GM12878 (cell line): Measurements from ENCODE around the gene GZMA. TPM values are rescaled to one million over a fixed set of nuclear protein-coding genes. Genes with fewer than 3 reads are reported as not detected.

Experiments used
- ATAC-seq: fragments of 200-7000 bp; cut with Tn5 transposase; 3 replicates; pipeline ENCODE4 v1.9.1; 2020; ENCODE audit warnings: mild to moderate bottlenecking, moderate library complexity
- BruUV-seq: library from RNA; stranded (reverse); fragments of 400-500 nt; replicated peaks from 2 replicates; lab custom pipeline; 2021; lab: Mats Ljungman, UMichigan
- CTCF ChIA-PET: fragments of 300-600 bp; sonication (Branson Sonifier 250); formaldehyde crosslinking; extraction: SDS; loops from one replicate; lab custom pipeline; 2021; ENCODE audit warnings: inconsistent platforms; lab: Yijun Ruan, JAX
- POLR2A ChIA-PET: fragments of 350-600 bp; formaldehyde crosslinking; extraction: SDS; loops from one replicate; lab custom pipeline; 2021; ENCODE audit warnings: inconsistent platforms; lab: Charles Lee
- RAD21 ChIA-PET: fragments of 300-600 bp; sonication (Branson Sonifier 250); formaldehyde crosslinking; loops from one replicate; lab custom pipeline; 2023; ENCODE audit warnings: antibody characterized with exemption; ENCODE audit not compliant: unreplicated experiment; lab: Charles Lee
- SMC1A ChIA-PET: fragments of 300-600 bp; sonication (Branson Sonifier 250); formaldehyde crosslinking; loops from one replicate; lab custom pipeline; 2023; ENCODE audit not compliant: unreplicated experiment, uncharacterized antibody; lab: Charles Lee
- DNase-seq: peaks from one replicate; pipeline ENCODE4 v3.0.0-alpha.2; 2011; ENCODE audit warnings: low read depth, low spot score
- FAIRE-seq: peaks from 3 replicates; lab custom pipeline; 2011; peaks lifted over from hg19 to GRCh38; lab: Jason Lieb, UNC
- H2AFZ ChIP-seq: 2 replicates; pipeline ENCODE4 v1.6.0; 2011; ENCODE audit warnings: low read depth, low read length, control low read depth; ENCODE audit not compliant: control insufficient read depth
- H3K27ac ChIP-seq: 2 replicates; pipeline ENCODE4 v1.5.1; 2011; ENCODE audit warnings: control low read depth; ENCODE audit not compliant: control insufficient read depth, insufficient read depth
- H3K27me3 ChIP-seq, 2 experiments: replicated peaks in 1 of 2; 2 replicates each; pipeline versions ENCODE4 v1.6.0 to v1.6.1; 2011; ENCODE audit warnings: low read length in 1 of 2; ENCODE audit not compliant: control insufficient read depth in 2 of 2, insufficient read depth in 2 of 2
- H3K36me3 ChIP-seq, 2 experiments: 2 replicates each; pipeline ENCODE4 v1.5.1; 2011; ENCODE audit warnings: low read length in 1 of 2; ENCODE audit not compliant: control insufficient read depth in 2 of 2, insufficient read depth in 2 of 2
- H3K4me1 ChIP-seq: 2 replicates; pipeline ENCODE4 v1.6.1; 2011; ENCODE audit warnings: mild to moderate bottlenecking, low read length, moderate library complexity, mixed read lengths; ENCODE audit not compliant: control insufficient read depth, insufficient read depth
- H3K4me2 ChIP-seq: 2 replicates; pipeline ENCODE4 v1.6.0; 2011; ENCODE audit warnings: control low read depth; ENCODE audit not compliant: control insufficient read depth, insufficient read depth
- H3K4me3 ChIP-seq: fragments of 200-600 bp; sonication (generic); 2 replicates; pipeline ENCODE4 v1.5.1; 2016
- H3K79me2 ChIP-seq: 2 replicates; pipeline ENCODE4 v1.6.0; 2011; ENCODE audit warnings: low read length; ENCODE audit not compliant: control insufficient read depth, insufficient read depth
- H3K9ac ChIP-seq: 2 replicates; pipeline ENCODE4 v1.8.0; 2011; ENCODE audit warnings: low read length, control low read depth, mixed read lengths; ENCODE audit not compliant: control insufficient read depth, insufficient read depth
- H3K9me3 ChIP-seq: replicated peaks from 3 replicates; pipeline ENCODE4 v1.5.1; 2011; ENCODE audit warnings: mild to moderate bottlenecking, low read length; ENCODE audit not compliant: control insufficient read depth, insufficient read depth
- H4K20me1 ChIP-seq: 2 replicates; pipeline ENCODE4 v1.6.0; 2011; ENCODE audit not compliant: control insufficient read depth, insufficient read depth
- BCL11A ChIP-seq: IDR thresholded peaks from 2 replicates; pipeline ENCODE4 v1.6.1; 2011; ENCODE audit warnings: low read depth, low read length
- CBFB ChIP-seq: IDR thresholded peaks from 2 replicates; pipeline ENCODE4 v1.6.1; 2016; ENCODE audit warnings: antibody characterized with exemption, low read depth
- CEBPZ ChIP-seq: fragments of 150-350 bp; IDR thresholded peaks from 2 replicates; pipeline ENCODE4 v1.6.1; 2016; ENCODE audit warnings: low read depth, low read length
- CHD2 ChIP-seq: IDR thresholded peaks from 2 replicates; pipeline ENCODE4 v1.6.1; 2011; ENCODE audit warnings: low read depth, low read length, improper control_type of control experiment, borderline replicate concordance
- CHD4 ChIP-seq: fragments of 200-600 bp; sonication (generic); IDR thresholded peaks from 2 replicates; pipeline ENCODE4 v1.6.1; 2016; ENCODE audit warnings: mild to moderate bottlenecking
- CREB1 ChIP-seq: IDR thresholded peaks from 2 replicates; pipeline ENCODE4 v1.6.1; 2012; ENCODE audit warnings: low read depth, mild to moderate bottlenecking, inconsistent platforms
- EZH2 ChIP-seq: IDR thresholded peaks from 2 replicates; pipeline ENCODE4 v1.6.1; 2012; ENCODE audit warnings: low read depth, mild to moderate bottlenecking, control low read depth, inconsistent platforms, low read length, borderline replicate concordance; ENCODE audit not compliant: control insufficient read depth
- HCFC1 ChIP-seq: fragments of 150-350 bp; IDR thresholded peaks from 2 replicates; pipeline ENCODE4 v1.6.1; 2014; ENCODE audit warnings: low read length
- HDGF ChIP-seq: fragments of 450-650 bp; IDR thresholded peaks from 2 replicates; pipeline ENCODE4 v1.6.1; 2016; ENCODE audit warnings: antibody characterized with exemption
- IKZF2 ChIP-seq, 2 experiments: fragments of 450-650 bp; IDR thresholded peaks; 2 replicates each; pipeline ENCODE4 v1.6.1; 2017; ENCODE audit warnings: mild to moderate bottlenecking in 2 of 2, moderate library complexity in 2 of 2
- MTA3 ChIP-seq: IDR thresholded peaks from 2 replicates; pipeline ENCODE4 v1.6.1; 2012; ENCODE audit warnings: low read length, inconsistent platforms, borderline replicate concordance
- NFXL1 ChIP-seq: fragments of 450-650 bp; IDR thresholded peaks from 2 replicates; pipeline ENCODE4 v1.6.1; 2017; ENCODE audit warnings: antibody characterized with exemption, mild to moderate bottlenecking, borderline replicate concordance
- POLR2A ChIP-seq: IDR thresholded peaks from 2 replicates; pipeline ENCODE4 v1.6.1; 2011; ENCODE audit warnings: low read depth, mild to moderate bottlenecking, low read length
- POLR2AphosphoS2 ChIP-seq: IDR thresholded peaks from 2 replicates; pipeline ENCODE4 v1.6.1; 2011; ENCODE audit warnings: low read depth, mild to moderate bottlenecking, low read length, improper control_type of control experiment, moderate library complexity
- RFX5 ChIP-seq: IDR thresholded peaks from 2 replicates; pipeline ENCODE4 v1.6.1; 2011; ENCODE audit warnings: low read depth, low read length, improper control_type of control experiment
- SREBF2 ChIP-seq: IDR thresholded peaks from 2 replicates; pipeline ENCODE4 v1.6.1; 2012; ENCODE audit warnings: mild to moderate bottlenecking, low read length
- YBX1 ChIP-seq: fragments of 450-650 bp; IDR thresholded peaks from 2 replicates; pipeline ENCODE4 v1.6.1; 2016; ENCODE audit warnings: antibody characterized with exemption
- WGBS: methylation state at CpG from one replicate; pipeline ENCODE4 v1.1.6; 2016; ENCODE audit warnings: low lambda C conversion rate; ENCODE audit not compliant: insufficient replicate concordance, insufficient coverage; ENCODE audit errors: missing lambda C conversion rate; 5-methylcytosine and 5-hydroxymethylcytosine counted together
- in situ Hi-C: fragments of 300-500 bp; cut with MboI; formaldehyde crosslinking; loops from 9 replicates; pipeline ENCODE4 v1.14.3; 2018; ENCODE audit warnings: mixed read lengths
- intact Hi-C: fragments of 100-400 bp; cut with micrococcal nuclease; formaldehyde crosslinking; loops from one replicate; pipeline ENCODE4 v1.14.2; 2022; ENCODE audit not compliant: unreplicated experiment
- polyA plus RNA-seq, 11 experiments: library from polyadenylated mRNA; depleted of rRNA in 4 of 11; unstranded in 6 of 11; stranded (reverse) in 5 of 11; fragments of >200 nt; fragmentation: Nextera tagmentation in 4 of 11; fragmentation: Illumina TruSeq in 1 of 11; extraction: Ambion mirVana in 4 of 11; extraction: Trizol in 1 of 11; gene quantifications; 1 replicate in 1 of 11; 2 replicates in 10 of 11; pipeline versions ENCODE4 v1.2.1 to v1.2.3, GENCODE V29; 2011 to 2016; ENCODE audit warnings: inconsistent platforms in 2 of 11, missing spikeins in 2 of 11, low read depth in 1 of 11
- total RNA-seq, 4 experiments: library from RNA; depleted of rRNA in 3 of 4; stranded (reverse); fragments of >200 nt in 3 of 4; fragmentation: Illumina TruSeq in 1 of 4; extraction: Trizol in 1 of 4; gene quantifications; 2 replicates each; pipeline versions ENCODE4 v1.2.1 to v1.2.3, GENCODE V29; 2013 to 2021
- TF ChIP-seq, protein P1 (sequence below): IDR thresholded peaks from 2 replicates; pipeline ENCODE4 v1.6.1; 2012; ENCODE audit warnings: low read depth, low read length, improper control_type of control experiment

The GZMA gene
- total and polyA plus RNA-seq, 10 of the 15 experiments (the other 5 are each of a cell fraction or from before 2014, with no cell fraction given): 0.18 TPM; not detected in 9

DNA sequence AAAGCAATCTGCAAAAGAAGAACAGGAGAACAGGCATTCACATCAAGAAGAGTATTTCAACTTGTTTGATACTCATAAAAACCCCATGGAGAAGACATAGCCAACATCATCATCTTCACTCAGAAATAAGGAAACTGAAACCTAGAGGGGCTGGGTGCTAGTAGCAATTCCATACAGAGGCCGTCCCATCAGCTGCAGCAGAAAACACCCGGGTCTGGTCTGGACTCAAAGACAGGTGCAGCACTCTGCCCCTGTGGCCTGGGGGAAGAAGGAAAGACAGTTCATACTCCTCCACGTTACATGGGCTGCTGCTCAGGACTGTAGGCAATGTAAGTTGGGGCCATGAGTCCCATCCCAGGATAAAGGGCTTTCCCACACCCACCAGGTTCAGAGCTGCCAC lies 11.6 kb downstream of the GZMA start:
- in situ Hi-C loops: no loop called here
- 15% methylated on average over 3 of the region's 3 CpGs for WGBS
- Histone ChIP-seq H3K9ac (no peak overlapping the region), H3K79me2 (no peaks in the 10 kb centered on the region), H3K27me3 (no peaks in the 10 kb centered on the region; a peak in 1 of 4 replicates), H4K20me1 (no peaks in the 10 kb centered on the region), H3K9me3 (no peaks in the 10 kb centered on the region), H3K36me3 (no peaks in the 10 kb centered on the region), H3K4me3 (no peak overlapping the region), H3K27ac (no peak overlapping the region), H3K4me2 (no peak overlapping the region), H3K4me1 (no peaks in the 10 kb centered on the region), H2AFZ (no peak overlapping the region)
- ATAC-seq (no peak), DNase-seq (no peak), FAIRE-seq (no peak)
- intact Hi-C loops: no loop called here
- ChIA-PET CTCF (no interaction called here), SMC1A (no interaction called here), RAD21 (no interaction called here), POLR2A (no interaction called here)
- TF ChIP-seq, protein P1, sequence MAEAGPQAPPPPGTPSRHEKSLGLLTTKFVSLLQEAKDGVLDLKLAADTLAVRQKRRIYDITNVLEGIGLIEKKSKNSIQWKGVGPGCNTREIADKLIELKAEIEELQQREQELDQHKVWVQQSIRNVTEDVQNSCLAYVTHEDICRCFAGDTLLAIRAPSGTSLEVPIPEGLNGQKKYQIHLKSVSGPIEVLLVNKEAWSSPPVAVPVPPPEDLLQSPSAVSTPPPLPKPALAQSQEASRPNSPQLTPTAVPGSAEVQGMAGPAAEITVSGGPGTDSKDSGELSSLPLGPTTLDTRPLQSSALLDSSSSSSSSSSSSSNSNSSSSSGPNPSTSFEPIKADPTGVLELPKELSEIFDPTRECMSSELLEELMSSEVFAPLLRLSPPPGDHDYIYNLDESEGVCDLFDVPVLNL: no peak
- no peak for TF ChIP-seq CHD2
- no TSS peak for BruUV-seq

DNA sequence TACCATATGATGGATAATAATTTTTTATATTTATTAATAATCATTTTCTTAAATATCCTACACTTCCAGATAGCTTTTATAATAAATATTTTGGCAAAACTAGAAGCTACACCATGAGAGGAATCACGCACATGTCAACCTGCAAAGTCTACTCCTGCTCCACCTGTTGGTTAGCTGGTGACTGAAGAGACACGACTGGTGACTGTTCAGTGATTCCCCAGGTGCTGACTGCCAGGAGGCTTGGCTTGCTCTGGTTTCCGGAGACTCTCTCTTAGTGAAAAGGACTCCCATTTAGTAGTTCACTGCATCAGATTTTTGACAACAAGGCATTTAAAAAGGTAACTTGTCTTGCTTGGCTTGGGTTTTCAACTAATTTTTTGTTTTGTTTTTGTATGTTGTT lies 20.9 kb downstream of the GZMA start:
- Histone ChIP-seq H3K4me3 (no peak overlapping the region), H3K9me3 (no peaks in the 10 kb centered on the region), H4K20me1 (no peaks in the 10 kb centered on the region), H3K36me3 (no peaks in the 10 kb centered on the region), H3K27me3 (no peaks in the 10 kb centered on the region; a peak in 1 of 4 replicates), H3K4me2 (no peak overlapping the region), H3K27ac (no peak overlapping the region), H2AFZ (no peak overlapping the region), H3K79me2 (no peaks in the 10 kb centered on the region), H3K4me1 (no peaks in the 10 kb centered on the region), H3K9ac (no peak overlapping the region)
- ChIA-PET POLR2A (no interaction called here), RAD21 (no interaction called here), CTCF (no interaction called here), SMC1A (no interaction called here)
- DNase-seq (no peak), ATAC-seq (no peak), FAIRE-seq (no peak)
- in situ Hi-C loops (no loop called here), intact Hi-C loops (no loop called here)
- 32% methylated on average over 3 of the region's 3 CpGs for WGBS
- no TSS peak for BruUV-seq
- TF ChIP-seq CEBPZ (no peak), MTA3 (no peak), IKZF2 (IDR thresholded peaks at IDR 0.05) (no peak), HCFC1 (no peak), SREBF2 (no peak), BCL11A (no peak), HDGF (no peak), POLR2AphosphoS2 (no peak), YBX1 (no peak), EZH2 (no peak), NFXL1 (no peak), CREB1 (no peak), CHD4 (no peak), RFX5 (no peak), CBFB (no peak), POLR2A (no peak)
